NCI-H510A (cell line): ENCODE data around the gene ZMYND8.
"Not testable (repeated sequence)": the region's sequence is repeated elsewhere in the genome, so short reads cannot be mapped to it uniquely, and the experiment has no call there.

Experiments used
- DNase-seq: peaks from one replicate; lab custom pipeline; 2025; lab: John Stamatoyannopoulos, UW

ZMYND8 gene

GRCh38 chr20:47264137-47264769 lies 92.2 kb downstream of the ZMYND8 start:
- not testable (repeated sequence) for DNase-seq

- no peak for DNase-seq
Observed at GRCh38 chr20:47263465-47264084, 92.9 kb downstream of the ZMYND8 start.

- no peak for DNase-seq
Observed at GRCh38 chr20:47263080-47263464, 93.4 kb downstream of the ZMYND8 start.

GRCh38 chr20:47262365-47263013 lies 94.0 kb downstream of the ZMYND8 start:
- DNase-seq = no peak

GRCh38 chr20:47262008-47262364 lies 94.5 kb downstream of the ZMYND8 start:
- no peak for DNase-seq

GRCh38 chr20:47261161-47261774 lies 95.2 kb downstream of the ZMYND8 start:
- DNase-seq = not testable (repeated sequence)

GRCh38 chr20:47260540-47261126 lies 95.9 kb downstream of the ZMYND8 start:
- DNase-seq = not testable (repeated sequence)

- no peak for DNase-seq
Observed at GRCh38 chr20:47258745-47259695, 97.5 kb downstream of the ZMYND8 start.

GRCh38 chr20:47257771-47258170 lies 98.7 kb downstream of the ZMYND8 start:
- DNase-seq = no peak

GRCh38 chr20:47257256-47257655 lies 99.2 kb downstream of the ZMYND8 start:
- no peak for DNase-seq

GRCh38 chr20:47256668-47257236 lies 99.7 kb downstream of the ZMYND8 start:
- DNase-seq = no peak

- DNase-seq = no peak
Observed at GRCh38 chr20:47253872-47254271, 102.6 kb downstream of the ZMYND8 start.

GRCh38 chr20:47252879-47253307 lies 103.6 kb downstream of the ZMYND8 start:
- no peak for DNase-seq

GRCh38 chr20:47251154-47252020 lies 105.1 kb downstream of the ZMYND8 start:
- DNase-seq = no peak

- DNase-seq = no peak
Observed at GRCh38 chr20:47250360-47250759, 106.1 kb downstream of the ZMYND8 start.

GRCh38 chr20:47249913-47250312 lies 106.6 kb downstream of the ZMYND8 start:
- no peak for DNase-seq

- no peak for DNase-seq
Observed at GRCh38 chr20:47248448-47248966, 108.0 kb downstream of the ZMYND8 start.

- no peak for DNase-seq
Observed at GRCh38 chr20:47247972-47248371, 108.5 kb downstream of the ZMYND8 start.

- no peak for DNase-seq
Observed at GRCh38 chr20:47246061-47246777, 110.3 kb downstream of the ZMYND8 start.
